HG02763 (cell line): ENCODE data around the gene MAL.

ENCODE experiments used
- ATAC-seq: cut with Tn5 transposase; IDR thresholded peaks from one replicate; pipeline ENCODE4 v1.9.1; 2021; ENCODE audit warnings: mild to moderate bottlenecking, moderate library complexity; ENCODE audit not compliant: unreplicated experiment

The MAL gene

DNA sequence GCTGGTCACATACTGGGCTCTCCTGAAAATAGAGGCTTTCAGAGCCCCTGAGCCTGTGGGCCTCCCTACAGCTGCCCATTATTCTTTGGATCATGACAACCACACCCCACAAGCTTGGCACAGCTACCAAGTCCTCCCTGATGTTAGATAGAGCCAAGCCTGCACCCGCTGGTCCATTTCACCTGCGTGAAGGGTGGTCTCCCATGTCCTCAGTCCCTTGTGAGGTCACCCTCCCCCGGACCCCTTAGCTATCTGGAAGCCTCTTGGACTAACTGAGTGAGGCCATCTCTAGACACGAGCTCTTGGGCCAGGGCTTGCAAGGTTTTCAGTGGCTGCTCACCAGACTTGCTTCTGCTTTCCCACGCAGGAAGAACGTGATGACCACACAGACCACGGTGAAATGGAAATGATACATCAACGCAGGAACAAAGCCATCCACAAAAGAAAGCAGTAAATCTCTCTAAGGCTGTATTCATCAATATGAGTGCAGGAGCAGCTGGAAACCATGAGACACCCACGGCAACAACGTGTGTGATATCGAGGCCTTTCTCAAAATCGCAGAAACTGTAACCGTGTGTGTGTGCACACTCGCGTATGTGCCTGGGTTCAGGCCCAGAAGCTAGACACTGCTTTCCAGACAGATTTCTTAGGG, 10.1 kb upstream of the MAL start:
- ATAC-seq, result no peak

DNA sequence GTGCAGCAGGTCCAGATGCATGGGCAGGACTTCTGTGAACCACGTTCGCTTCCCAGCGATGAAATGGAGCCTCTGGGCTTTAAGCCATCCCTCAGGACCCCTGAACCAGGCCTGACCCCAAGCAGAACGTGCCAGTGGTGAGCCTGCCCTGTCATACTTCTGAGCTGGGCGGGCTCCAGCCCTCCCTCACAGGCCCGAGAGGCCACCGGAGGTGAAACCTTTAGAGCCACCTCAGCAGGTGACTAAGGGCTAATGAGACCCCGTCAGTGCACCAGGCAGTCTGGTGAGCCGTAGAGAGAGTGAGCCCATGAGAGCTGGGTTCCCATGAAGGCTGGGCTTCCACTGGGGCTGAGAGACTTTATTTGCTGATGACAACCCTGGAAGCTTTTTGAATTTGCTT, 8.9 kb upstream of the MAL start:
- ATAC-seq, result no peak

DNA sequence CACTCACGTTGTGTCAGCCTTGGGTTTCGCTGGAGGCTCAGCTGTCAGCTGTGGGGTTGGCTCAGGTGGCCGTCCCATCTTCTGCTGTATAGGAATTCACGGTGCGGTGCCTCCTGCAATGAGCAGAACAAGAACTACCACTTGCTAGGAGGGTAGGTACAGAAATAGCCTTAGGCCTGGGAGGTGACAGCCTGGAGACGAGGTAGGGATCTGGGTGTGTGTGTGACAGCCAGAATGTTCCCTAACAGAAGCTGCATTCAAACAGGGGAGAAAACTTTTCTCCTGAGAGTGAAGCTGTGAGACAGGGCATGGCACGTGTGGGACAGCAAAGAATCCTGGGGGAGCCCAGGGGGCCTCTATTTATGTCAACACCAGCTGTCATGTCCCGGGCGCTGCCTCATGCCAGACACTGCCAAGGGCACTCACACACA, 8.4 kb upstream of the MAL start:
- no peak for ATAC-seq

DNA sequence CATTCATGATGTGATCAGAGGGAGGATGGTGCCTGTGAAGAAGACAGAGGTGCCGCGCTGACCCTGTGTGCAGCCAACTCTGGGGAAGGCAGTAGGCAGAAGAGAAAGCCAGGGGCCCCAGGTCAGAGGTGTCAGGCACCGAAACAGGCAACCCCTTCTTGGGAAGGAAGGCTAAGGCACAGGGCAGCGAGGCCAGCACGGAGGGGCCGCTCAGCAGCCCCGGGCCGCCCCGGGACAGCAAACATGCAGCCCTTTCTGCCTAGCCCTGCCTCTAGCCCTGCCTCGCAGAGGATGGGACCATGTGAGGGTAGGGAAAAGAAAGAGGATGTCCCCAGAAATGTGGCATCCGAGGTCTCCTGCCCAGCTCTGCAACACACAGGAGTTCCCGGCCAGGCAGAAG, 7.7 kb upstream of the MAL start:
- ATAC-seq, result no peak

DNA sequence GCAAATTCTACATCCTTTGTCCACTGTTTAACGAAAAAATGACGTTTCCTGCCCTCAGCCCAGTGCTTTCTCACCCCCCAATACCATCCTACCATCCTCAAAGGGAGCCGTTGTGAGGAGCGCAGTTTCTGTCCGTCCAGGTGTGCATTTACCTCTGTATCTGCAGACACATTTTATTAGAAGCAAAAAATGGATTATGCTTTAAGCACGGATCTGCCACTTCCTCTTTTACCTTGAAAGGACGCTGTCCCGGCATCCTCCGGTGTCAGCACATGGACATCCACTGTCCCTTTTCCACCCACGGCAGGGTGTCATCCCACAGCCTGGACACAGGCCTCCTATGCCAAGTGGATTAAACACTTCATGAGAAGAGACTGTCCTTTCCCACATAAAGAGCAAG, 7.2 kb upstream of the MAL start:
- ATAC-seq, result no peak

DNA sequence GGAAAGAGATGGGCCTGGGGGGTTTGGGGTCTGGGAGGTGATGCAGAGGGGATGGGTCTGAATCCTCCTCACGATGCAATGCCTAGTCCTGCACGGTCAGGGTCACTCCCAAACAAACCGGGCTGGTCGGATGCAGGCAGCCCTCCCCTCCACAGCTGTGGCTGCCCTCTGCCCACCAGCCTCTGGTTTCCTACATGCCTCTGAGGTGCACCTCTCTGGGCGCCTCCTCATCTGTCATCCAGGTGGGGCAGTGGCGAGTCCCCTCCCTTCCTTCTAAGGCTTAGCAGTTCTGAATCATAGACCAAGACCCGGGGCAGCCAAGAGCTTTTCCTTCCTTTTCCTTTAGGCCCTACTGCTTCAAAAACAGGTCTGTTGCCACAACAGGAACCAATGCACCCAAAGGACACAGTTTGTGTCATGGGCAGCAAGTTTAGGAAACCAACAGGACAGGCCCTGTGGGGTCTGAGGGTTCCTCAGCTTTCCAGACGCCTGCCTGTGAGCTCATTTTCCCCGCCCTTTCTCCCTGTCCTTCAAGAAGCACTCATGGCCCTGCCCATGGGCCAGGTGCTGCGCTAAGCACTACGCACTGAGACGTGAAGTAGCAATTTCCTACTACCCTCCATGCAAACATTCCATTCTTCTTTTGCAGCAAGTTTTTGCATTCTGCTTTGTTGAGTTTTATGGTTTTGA, 6.5 kb upstream of the MAL start:
- ATAC-seq, result no peak

DNA sequence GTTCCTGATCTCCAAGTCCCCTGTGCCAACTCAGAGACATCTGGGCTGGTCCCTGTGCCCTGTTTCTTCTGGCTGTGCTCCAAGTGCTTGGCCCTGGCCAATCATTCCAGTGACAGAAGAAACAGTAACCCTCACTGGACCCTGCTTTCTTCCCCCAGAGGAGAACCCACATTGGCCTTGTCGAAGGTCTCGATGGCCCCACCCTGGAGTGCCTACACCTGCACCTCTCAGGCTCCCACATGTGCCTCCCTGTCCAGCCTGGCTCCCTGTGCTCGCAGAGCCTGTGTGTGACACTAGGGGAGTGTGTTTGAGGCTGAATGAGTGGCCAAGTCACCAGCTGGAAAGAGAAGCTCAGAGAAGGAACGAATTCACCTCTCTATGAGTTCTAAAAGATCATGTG, 5.9 kb upstream of the MAL start:
- no peak for ATAC-seq

DNA sequence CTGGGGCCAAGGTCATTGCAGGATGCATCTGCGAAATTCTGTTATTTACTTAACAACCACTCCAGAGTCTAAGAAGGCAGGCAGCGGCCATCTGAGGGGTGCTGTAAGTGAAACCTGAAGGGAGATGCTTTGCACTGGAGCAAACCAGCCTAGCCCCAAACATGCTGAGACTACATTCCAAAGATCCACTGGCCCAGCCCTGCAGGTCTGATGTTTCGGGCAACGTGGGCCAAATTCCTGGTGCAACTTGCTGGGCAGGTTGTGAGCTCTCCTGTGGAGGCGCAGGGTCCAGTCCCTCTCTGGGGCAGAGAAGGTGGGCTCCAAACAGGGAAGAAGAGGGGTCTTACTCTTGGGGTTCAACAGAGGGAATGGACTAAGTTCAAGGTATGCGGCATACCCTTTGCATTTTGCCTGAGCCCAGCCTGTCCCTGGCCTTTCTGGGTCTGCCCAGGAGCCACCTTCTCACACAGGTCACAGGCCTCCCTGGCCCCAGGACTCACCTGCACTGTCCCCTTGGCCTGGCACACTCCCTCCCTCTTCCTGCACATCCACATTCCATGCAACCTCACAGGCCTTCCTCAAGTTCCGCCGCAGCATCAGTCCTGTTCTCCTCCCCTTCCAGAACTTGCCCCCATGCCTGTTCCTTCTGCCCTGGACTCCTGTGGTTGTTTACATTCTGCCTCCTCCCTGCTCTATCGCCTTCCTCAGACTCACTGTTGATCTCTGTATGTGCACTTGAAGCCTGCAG, 5.1 kb upstream of the MAL start:
- no peak for ATAC-seq

DNA sequence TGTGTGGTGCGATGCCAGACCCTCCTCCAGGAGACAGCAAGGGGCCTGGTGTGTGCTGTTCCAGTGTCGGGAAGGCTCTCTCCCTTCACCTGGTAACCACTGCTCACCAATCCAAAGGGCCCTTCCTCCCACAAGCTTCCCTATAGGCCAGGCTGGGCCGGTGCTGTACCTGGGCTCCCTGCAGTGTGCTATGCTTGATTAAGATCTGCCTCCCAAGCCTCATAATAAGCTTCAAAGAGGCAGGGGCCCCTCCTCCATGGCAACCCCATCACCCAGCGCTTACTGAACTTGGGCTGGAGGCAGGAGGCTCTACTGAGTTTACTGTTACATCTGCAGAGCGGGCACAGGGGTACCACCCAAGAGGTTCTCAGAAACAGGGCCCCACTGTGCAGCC, 4.5 kb upstream of the MAL start:
- no peak for ATAC-seq

DNA sequence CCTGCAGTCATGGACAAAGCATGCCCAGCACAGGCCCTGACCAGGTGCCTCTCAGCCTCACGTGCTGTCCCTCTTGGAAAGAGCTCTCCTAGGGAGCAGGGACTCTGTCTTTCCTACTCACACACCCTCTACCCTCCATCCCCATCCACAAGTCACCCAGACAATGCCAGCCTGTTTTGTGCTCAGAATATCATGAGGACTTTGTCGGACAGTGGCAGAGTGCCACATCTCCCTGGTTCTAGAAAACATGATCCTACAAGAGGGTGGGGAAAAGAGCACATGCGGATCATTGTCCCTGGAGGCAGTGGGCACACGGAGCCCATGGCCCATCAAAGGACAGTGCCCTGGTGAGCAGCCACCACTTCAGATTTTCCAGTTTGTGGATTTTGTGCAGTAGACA, 3.7 kb upstream of the MAL start:
- ATAC-seq, result no peak

DNA sequence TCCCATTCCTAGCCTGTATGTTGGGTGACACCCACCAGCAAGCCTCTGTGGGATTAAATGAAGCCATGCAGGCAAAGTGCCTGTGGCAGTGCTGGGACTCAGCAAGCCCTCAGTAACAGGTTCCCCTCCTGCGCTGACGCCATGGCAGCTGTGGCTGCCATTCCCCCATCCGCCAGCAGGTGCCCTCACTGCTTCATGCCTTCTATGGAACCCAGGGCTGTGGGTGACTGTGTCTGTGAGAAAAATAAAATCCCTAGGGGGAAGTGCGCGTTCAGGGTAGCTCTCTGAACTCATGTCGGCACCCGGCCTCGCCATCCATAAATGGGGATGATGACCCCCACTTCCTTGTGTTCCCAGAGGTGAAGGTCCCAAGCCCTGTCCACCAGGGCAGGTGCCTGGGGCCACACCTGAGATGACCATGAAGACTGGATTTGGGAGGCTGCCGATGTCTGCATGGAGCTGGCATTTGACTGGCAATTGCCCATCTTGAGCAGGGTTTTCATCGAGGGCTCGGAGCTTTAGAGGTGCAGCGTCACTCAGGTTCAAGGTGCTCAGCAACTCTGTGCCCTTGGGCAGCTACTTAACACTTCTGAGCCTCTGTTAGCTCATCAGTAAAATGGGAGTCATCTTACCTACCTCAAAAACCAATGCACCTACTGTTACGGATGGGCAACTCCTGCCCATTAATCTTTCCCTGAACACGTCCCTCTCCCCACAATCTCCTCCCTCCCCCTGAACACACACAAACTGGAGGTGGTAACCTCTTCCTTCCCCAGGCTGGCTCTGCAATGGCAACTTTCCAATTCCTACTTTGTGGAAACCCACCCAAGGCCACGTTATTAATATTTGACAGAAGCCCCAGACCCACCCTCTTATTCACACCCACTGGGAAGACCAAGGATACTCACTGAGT, 2.9 kb upstream of the MAL start:
- ATAC-seq, result peak; percentile 85

DNA sequence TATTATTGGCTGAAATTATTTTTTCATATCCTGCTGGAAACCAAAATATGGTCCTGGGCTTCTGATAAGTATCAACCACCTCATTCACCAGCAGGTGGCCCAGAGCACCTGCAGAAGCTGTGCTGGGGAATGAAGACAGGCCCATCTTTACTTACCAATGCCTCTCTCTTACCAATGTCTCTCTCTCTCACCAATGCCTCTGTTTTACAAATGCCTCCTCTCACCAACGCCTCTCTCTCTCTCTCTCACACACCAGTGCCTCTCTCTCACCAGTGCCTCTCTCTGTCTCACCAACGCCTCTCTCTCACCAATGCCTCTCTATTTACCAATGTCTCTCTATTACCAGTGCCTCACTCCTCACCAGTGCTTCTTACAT, 2.3 kb upstream of the MAL start:
- ATAC-seq, result no peak

DNA sequence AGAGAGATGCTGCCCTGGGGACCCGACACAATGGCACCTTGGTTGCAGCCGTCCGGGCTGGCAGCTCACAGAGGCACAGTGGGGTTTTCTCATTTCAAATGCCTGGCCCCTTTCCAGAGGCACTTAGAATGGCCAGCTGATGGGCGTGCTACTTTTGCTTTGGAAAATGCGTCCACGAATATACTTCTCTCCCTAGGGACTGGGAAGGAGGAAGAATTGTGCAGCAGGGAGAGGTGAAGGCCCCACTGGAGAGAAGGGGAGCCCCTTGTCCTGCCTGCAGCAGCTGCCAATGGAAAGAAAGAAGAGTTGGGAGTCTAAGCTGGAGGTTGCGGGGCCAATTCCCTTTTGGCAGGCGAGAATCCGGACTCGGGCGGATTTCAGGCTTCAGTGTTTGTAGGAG, 1.1 kb upstream of the MAL start:
- no peak for ATAC-seq

DNA sequence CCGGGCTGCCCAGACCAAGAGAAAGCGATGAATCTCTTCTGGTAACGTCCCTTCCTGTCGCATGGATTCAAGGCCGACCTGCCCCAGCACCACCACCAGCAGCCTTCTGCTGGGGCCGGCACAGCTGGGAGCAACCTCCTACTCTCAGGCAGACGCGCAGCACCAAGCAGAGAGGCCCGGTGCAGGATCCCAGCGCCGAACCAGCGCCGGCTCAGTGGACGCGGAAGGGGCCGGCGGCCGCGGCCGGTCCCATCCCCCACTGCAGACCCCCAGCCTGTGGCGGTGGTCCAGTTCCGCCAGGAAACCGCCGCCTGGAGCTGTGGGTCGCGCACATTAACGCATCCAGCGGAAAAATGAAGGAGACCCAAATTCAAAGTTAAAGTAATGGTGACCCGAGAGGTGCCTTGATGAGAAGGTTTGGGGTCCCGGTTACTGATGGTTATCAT, 525 bp upstream of the MAL start:
- no peak for ATAC-seq

DNA sequence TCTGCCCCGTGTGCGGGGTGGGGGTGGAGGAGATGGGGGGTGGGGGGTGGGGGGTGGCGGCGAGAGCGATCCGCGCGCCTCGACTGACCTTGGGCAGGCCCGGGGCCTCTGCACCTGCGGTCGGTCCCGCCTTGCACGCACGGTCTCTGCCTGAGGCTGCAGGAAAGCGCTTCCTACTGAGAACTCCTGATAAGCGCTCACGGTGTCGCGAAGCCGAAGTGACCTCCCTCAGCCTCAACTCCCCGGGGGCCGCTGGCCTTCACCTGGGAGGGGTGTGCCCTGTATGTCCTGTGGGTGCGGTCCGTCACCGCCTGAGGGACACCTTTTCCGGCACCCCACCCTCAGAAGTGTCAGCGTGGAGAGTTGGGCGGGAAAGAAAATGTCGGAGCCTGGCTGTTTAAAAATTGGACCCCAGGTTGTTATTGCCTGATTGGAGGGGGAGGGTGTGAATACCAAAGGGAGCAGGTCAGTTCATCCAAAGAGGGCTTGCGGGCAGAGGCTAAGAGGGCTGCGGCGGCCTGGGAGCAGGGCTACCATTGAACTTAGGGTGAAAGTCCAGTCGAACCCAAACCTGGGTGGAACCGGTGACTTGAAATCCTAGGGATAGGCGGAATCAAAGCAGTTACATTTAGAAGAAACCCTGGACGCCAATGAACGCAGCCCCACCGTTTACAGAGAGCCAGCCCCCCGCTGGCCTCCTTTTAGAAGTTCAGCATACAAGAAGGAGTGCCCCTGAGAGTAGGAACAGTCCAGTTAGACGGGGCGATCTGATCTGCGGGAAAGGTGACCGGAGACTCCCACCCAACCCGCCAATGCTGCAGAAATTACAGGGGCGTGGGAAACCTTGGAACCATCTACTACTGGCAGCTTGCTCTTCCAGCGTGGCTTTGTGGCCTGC, 1.2 kb downstream of the MAL start:
- ATAC-seq, result no peak

DNA sequence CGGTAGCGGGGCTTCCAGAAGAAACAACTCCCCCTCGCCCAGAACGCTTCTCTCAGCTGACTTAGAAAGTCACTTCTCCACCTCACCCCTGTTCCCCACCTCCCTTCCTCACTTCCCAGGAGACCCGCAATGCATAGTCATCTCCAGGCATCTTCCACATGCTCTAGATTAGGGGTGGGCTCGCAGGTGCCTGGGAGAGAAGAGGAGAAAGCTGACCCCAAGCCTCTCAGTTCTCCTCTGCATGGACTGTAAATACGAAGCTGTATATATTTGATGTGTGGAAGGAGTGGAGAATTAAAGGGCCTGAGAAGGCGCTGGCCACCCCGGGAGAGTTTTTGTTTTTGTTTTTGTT, 1.8 kb downstream of the MAL start:
- no peak for ATAC-seq

DNA sequence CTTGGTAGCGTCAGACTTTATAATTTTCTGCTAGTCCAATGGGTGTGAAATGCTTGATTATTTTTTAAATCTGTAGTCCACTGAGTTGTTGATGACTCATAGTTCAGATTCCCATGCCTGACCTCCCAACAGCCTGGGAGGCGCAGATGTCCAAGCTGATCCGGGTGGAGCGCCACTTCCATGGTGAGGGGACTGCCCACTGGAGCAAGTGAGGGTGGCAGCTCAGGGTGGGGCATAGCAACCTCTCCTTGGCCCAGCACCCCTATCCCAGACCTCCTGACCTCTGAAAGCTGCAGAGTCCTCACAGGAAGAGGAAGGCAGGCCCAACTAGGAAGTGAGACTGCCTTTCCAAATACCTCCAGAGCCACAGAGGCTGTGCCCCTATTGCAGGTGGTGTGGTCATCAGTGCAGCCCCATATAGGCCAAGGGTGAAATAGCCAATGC, 4.4 kb downstream of the MAL start:
- ATAC-seq, result no peak

DNA sequence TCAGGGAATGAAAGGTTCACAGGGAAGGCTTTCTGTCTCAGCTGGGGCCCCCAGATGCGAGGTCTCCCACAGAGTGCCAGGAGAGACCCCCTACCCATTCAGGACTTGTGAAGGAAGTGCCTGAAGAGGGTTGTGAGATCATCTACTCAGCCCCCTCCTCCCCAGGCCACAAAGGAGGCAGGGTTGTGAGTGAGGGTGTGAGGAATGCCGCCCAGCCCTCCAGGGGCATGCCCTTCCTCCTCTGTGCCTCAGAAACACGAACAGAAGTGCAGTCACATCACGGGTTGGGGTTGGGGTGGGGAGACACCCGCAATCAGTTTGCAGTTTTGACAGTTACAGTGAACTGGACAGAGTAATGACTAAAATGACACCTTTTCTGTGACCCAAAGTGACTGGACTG, 5.0 kb downstream of the MAL start:
- ATAC-seq, result no peak

DNA sequence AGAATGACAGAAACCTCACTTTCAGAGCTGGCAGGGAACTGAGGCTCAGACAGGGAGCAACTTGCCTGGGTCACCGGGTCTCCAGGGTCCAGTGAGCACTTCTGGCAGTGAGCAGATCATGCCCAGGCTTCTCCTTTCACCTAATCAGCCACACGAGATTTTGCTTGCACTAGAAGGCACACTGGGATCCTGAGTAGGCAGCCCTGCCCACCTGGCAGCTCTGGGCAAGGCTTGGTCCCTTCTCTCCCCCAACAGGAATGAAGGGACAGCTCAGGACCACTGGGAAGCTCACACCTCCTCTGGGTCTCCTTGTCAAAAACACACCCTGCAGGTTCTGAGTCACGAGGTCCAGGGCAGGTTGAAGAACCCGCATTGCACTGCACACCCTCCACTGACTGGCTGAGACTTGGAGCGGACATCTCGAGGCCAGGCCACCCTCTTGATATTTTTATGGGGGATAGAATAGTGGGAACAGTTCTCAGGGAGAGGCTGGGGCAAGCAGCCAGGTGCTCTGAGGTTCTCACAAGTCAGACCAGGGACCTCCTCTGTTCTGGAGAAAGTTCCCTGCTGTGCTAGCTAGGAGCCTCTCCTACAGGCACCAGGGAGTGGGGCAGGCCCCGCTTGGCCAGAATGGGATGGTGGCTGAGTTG, 5.7 kb downstream of the MAL start:
- ATAC-seq, result no peak

DNA sequence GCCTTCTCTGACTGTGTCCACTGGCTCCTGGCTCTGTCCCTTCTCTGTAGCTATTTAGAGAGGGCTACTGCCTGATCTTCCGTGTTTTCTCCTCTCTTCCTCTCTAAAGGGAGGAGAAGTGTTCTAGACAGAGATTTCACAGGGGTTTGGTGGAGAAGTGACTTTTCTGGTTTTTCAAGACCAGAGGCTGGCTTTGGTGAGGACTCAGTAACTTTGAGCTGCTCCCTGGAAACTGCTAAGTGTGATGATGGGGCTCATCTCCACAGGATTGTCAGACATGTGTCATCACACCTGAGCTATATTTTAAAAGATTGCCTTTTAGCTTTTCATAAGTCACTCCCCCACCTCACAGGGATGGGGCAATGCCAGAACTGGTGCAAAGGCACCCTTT, 6.2 kb downstream of the MAL start:
- no peak for ATAC-seq
